HCEC 1CT (cell line): ENCODE measurements around the gene CCDC6.
"Not testable (repeated sequence)": the region's sequence is repeated elsewhere in the genome, so short reads cannot be mapped to it uniquely, and the experiment has no call there.

Experiments used
- DNase-seq: peaks from one replicate; pipeline ENCODE4 v3.0.0-alpha.2; 2017

Gene CCDC6

DNA sequence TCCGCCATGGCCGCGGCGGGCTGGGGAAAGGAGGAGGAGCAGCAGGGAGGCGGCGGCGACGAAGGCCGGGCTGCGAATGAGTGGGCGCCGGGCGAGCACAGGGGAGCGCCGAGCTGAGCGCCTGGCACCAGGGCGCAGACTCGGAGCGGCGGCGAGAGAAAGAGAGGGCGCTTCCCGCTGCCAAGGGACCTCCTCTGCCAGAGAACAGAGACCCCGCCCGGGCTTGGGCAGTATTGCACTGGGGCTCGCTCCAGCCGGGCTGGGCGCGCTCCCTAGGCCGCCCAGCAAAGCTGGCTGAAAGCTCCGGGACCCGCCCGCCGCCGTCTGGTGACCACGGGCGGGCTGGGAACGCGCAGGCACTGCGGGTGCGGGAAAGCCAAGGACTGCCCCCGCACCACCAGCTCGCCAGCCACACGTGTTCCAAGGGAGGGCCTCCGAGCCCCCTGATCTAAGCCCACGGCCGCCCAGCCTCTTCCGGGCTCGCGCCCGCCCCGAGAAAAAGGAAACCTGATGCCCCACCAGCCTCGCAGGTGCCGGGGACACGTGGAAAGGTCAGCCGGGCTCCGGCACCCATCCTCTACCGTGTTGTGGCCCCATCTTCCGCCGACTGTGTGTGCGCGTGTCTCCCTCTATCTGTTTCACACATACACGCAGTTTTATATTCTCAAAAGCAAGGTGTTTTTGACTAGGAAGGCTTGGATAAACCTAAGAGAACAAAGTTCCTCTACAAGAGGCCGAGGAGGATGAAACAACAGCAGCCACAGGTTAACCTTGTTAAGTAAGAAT, at the start of gene CCDC6:
CCDC6 (minus strand) TSS at position 140 of the 786 bp plus-strand sequence; CDS start at position 8, 132 bp downstream.
- peak; percentile 93 for DNase-seq

DNA sequence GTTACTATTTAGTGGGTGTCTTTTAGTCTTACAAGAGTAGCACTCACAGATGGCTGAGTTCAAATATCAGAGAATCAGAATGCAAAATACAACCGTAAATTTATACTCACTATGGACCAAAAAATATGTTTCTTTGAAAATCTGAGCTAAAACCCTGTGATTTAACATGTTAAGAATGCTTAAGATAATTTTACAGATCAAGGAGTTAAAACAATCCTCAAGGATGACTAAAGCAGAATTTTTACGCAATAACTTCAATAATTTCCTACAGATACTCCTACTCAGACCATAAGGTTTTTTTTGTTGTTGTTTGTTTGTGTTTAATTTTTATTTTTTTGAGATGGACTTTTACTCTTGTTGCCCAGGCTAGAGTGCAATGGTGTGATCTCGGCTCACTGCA, 47.9 kb upstream of the CCDC6 start:
- peak; percentile 6 for DNase-seq

DNA sequence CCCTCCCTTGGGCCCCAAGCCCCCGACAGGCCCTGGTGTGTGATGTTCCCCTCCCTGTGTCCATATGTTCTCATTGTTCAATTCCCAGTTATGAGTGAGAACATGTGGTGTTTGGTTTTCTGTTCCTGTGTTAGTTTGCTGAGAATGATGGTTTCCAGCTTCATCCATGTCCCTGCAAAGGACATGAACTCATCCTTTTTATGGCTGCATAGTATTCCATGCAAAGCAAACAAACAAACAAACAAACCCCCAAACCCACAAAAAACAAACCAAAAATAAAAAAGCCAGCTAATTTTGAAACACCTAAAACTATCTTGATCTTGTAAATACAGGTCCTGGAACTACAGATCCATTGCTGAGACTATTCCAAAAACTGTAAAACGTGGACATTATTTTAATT, 47.4 kb upstream of the CCDC6 start:
- DNase-seq = not testable (repeated sequence)

DNA sequence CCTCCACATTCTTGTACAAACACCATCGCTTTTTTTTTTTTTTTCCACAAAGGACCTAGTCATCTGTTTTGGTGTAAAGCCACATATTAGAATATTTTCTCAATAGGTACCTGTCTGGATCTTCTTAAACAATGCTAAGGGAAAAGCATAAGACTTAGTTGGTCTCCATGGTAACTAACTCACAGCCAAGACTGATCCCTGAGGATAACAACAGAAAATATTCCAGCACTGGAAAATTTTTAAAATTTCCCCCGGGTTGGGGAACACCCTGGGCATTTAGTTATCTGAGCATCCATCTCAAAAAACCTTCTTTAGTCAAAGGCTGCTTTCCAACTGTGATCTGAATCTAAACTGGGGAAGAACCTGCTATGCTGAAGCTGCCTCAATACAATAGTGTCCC, 43.7 kb upstream of the CCDC6 start:
- no peak for DNase-seq

GRCh38 chr10:59949608-59950007, 43.3 kb upstream of the CCDC6 start:
- no peak for DNase-seq

DNA sequence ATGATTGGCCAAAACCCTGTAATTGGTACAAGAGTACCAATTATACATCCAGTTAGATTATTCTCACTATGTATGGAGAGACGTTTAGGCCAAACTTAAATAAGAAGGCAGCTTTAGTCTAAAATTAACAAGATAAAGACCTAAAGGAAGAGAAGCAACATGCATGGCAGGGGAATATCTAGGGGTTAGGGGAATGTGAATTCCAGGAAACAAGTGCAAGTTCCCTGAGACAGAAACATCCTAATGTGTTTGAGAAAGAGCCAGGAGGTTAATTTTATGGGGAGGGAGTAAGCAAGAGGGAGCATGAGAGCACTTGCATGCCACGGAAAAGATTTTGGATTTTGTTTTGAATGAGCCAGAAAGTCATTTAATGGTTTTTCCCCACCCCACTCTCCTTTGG, 39.6 kb upstream of the CCDC6 start:
- no peak for DNase-seq

GRCh38 chr10:59945590-59945989, 39.2 kb upstream of the CCDC6 start:
- DNase-seq = no peak

DNA sequence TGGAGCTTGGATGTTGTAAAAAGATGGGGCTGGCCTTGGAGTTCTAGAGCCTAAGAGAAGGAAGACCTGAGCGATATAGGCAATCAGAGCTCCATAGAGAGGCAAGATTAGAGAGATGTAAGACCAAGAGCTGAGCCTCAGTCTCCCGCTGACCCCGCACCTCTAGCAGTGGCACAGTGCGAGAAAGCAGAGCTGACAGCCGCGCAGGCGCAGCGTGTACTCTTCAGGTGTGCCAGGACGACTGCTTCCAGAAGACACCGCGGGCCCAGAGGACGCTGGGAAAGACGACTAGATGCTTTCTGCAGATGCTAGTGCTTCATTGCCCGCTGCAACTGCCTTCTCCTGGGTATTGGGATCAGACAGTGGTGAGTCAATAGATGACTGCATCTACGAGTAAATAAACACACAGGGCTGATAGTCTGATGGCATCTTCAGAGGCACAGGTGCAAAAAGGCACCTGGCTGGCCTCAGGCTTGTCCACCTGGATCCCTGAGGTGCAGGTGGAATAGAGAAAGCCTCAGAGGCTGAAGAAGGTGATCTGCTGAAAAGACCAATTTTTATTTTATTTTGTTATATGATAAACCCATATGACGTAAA, 38.1 kb upstream of the CCDC6 start:
- DNase-seq = no peak

- no peak for DNase-seq
Observed at GRCh38 chr10:59942556-59942955, 36.2 kb upstream of the CCDC6 start.

- DNase-seq = no peak
Observed at GRCh38 chr10:59937720-59938119, 31.4 kb upstream of the CCDC6 start.

DNA sequence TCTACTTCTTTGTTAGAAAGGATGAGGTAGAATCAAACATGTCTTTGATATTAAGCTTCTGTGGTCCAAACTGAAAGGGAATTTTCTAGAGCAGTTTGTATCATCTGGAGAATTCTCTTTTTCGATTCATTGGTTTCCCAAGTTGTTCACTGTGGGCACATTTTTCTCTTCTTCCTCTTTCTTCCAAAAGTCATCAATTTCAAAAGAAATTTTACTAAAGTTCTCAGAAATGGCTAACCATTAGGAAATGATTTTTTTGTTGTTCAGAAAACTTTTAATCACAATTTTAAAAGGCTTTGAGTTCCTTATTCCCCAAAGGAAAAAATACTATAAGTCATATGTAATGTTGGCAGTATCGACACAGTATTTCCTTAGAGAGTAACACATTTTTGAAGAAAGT, 28.3 kb upstream of the CCDC6 start:
- no peak for DNase-seq

DNA sequence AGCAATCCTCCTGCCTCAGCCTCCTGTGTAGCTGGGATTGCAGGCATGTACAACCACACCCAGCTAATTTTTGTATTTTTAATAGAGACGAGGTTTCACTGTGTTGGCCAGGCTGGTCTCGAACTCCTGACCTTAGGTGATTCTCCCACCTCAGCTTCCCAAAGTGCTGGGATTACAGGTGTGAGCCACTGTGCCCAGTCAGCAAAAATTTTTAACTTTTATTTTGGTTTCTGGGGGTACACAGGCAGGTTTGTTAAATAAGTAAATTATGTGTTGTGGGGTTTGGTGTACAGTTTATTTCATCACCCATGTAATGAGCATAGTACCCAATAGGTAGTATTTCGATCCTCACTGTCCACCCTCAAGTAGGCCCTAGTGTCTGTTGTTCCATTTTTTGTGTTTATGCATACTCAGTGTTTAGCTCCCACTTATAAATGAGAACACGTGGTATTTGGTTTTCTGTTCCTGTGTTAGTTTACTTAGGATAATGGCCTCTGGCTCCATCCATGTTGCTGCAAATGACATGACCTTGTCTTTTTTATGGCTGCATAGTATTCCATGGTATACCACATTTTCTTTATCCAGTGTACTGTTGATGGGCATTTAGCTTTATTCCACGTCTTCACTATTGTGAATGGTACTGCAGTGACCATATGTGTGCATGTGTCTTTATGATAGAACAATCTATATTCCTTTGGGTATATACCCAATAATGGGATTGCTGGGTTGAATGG, 24.6 kb upstream of the CCDC6 start:
- DNase-seq = not testable (repeated sequence)

DNA sequence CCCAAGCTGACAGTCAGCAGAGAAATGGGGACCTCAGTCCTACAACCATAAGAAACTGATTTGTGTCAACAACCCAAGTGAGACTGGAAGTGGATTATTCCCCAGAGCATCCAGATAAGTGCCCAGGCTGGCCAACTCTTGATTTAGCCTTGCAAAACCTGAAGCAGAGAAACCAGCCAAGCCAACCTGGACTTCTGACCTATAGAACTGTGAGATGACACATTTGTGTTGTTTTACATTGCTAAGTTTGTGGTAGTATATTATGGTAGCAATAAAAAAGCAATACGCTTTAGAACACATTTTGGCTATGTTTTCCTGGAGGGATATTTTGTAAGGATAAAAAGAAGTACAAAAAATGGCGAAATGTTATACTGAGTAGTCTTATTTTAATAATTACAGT, 19.7 kb upstream of the CCDC6 start:
- no peak for DNase-seq

GRCh38 chr10:59922907-59923306, 16.6 kb upstream of the CCDC6 start:
- no peak for DNase-seq

- no peak for DNase-seq
Observed at GRCh38 chr10:59917922-59918321, 11.6 kb upstream of the CCDC6 start.

DNA sequence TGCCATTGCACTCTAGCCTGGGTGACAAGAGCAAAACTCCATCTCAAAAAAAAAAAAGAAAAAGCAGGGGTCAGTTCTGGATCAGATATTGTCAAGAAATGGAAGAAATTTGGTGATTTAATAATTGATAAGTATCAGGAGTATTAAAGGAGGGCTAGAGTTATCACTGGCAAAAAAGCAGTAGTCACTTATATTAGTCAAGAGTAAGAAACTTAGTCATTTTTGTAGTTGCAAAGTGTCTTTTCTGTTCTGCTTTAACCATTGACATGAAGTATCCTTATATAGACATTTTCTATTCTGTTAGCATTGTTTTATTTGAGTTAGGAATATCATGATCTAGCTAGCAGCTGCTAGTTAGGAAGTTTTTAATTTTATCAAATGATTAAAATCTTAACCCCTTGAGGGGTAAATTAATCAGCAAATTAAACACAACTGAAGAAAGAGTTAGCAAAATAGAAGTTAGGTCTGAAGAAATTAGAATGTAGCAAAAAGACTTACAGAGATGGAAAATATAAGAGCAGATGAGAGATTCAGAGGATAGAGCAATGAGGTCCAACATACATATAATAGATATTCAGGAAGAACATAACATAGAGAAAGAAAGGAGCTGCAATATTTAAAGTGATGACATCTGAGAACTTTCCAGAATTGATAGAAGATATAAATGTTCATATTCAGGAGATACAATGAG, 7.3 kb upstream of the CCDC6 start:
- no peak for DNase-seq

DNA sequence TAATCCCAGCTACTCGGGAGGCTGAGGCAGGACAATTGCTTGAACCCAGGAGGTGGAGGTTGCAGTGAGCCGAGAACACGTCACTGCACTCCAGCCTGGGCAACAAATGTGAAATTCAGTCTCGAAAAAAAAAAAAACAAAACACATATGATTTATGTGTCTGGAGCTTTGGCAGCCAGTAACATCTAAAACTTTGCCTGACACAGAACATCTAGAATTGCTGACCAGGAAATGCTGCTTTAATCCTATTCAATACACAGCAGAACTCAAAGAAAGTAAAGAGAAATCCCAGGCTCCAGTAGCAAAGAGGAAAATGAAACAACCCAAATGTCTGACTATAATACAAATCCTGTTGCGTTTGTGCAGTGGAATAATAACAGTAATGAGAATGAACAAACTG, 4.5 kb upstream of the CCDC6 start:
- DNase-seq = no peak

DNA sequence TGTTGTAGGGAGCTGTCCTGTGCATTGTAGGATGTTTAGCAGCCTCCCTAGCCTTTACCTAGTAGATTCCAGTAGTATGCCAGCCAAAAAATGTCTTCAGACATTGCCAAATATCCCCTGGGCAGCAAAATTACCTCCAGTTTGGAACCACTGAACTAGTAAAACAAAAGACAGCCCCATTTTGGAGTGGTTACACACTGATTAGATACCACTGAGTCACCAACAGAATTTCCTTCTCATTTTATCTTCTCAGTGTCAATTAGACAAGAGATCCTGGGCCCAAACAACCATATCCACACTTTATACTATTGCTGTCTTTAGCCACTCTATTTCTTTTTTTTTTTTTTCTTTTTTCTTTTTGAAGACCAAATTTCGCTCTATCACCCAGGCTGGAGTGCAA, 3.5 kb upstream of the CCDC6 start:
- DNase-seq = no peak

DNA sequence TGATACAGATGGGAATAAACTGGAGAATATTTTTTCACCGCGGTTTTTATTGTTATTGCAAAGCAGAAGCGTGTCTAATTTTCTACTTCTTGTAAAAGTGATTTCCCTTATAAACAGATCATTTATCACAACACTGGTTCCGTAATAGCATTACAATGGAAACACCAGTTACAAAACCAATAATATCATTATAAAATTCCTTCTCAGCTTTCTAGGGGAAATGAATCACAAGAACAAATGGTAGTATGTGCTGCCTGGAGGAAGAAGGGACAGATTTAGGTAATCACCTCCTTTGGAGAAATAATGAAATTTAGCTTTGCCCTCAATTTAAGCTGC, 2.4 kb upstream of the CCDC6 start:
- DNase-seq = peak; percentile 16

GRCh38 chr10:59907918-59908807, 1.8 kb upstream of the CCDC6 start:
- peak; percentile 89 for DNase-seq

DNA sequence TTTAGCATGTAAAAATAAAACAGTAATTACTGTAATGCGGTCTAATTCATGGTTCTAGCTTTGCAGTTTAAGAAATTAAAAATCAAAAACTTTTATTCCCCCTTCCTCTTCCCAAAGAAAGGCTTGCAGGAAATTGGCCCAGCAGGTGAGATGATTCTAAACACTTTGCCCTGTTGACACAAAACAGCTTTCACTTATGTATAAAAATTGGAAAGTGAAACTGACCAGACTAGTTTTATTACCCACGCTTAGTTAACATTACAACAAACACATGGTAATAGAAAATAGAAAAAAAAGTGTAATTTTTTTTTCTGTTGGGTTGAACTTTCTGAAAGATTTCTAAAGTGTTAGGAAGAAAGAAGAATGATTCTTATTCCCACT, 1.2 kb upstream of the CCDC6 start:
- no peak for DNase-seq

DNA sequence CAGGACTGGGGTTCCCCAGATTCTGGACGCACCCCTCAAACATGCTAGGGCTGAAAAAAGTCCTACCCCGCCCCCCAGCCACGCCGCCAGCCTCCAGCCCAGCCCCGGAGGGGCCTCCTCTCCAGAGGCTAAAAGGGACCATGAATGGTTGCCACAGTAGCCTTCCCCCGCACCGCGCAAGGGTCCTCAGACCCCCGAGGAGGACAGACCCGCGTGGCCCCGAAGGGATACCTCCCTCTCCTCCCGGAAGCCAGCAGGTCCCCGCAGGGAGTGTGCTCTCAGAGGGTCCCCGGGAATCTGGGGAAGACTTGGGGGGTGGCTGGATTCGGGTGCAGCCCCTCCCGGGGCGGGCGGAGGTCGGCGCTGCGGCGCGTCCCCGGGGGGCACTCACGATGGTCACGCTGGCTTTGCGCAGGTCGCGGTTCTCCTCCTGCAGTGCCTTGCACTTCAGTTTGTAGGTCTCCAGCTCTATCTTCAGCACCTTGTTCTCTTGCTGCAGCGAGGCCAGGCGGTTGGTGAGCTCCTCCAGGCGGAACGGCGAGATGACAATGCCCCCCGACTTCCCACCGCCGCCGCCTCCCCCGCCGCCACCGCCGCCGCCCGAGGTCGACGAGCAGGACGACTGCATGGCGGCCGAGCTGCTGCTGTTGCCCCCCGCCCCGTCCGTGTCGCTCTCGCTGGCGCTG, 482 bp downstream of the CCDC6 start:
- DNase-seq = peak; percentile 4
